Right lobe of liver (tissue), 4 donors: ENCODE measurements around the gene B4GAT1.

Experiments used
- POLR2A ChIP-seq: fragments of 450-650 bp; IDR thresholded peaks from one replicate; pipeline ENCODE4 v1.6.1; 2017; ENCODE audit warnings: antibody characterized with exemption, mild to moderate bottlenecking
- TF ChIP-seq, protein P1 (sequence below), 4 donors: fragments of 200-600 bp in 3 of 4; fragments of 450-650 bp in 1 of 4; IDR thresholded peaks; one replicate each; pipeline versions ENCODE4 v1.5.1 to v1.8.0; 2016 to 2022; ENCODE audit warnings: antibody characterized with exemption in 4 of 4, mild to moderate bottlenecking in 2 of 4
- donor health status: DM: no; HTN: no; CAD: no.
- donor health status: DM: no; HTN: no; CAD: no.
- donor health status: DM: no; HTN: yes; CAD: no.

- TF ChIP-seq, protein P1, sequence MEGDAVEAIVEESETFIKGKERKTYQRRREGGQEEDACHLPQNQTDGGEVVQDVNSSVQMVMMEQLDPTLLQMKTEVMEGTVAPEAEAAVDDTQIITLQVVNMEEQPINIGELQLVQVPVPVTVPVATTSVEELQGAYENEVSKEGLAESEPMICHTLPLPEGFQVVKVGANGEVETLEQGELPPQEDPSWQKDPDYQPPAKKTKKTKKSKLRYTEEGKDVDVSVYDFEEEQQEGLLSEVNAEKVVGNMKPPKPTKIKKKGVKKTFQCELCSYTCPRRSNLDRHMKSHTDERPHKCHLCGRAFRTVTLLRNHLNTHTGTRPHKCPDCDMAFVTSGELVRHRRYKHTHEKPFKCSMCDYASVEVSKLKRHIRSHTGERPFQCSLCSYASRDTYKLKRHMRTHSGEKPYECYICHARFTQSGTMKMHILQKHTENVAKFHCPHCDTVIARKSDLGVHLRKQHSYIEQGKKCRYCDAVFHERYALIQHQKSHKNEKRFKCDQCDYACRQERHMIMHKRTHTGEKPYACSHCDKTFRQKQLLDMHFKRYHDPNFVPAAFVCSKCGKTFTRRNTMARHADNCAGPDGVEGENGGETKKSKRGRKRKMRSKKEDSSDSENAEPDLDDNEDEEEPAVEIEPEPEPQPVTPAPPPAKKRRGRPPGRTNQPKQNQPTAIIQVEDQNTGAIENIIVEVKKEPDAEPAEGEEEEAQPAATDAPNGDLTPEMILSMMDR (IDR thresholded peaks at IDR 0.05): peak; percentile 37 to 68 (median 48)
- TF ChIP-seq POLR2A: no peak
Observed at GRCh38 chr11:66363805-66364535, 16.5 kb upstream of the B4GAT1 start.
